HG03460 (cell line): ENCODE data around the gene CFAP54.
"Not testable (repeated sequence)": the region's sequence is repeated elsewhere in the genome, so short reads cannot be mapped to it uniquely, and the experiment has no call there.

Experiments
- ATAC-seq: cut with Tn5 transposase; IDR thresholded peaks from one replicate; pipeline ENCODE4 v1.9.1; 2021; ENCODE audit not compliant: unreplicated experiment

The CFAP54 gene, protein sequence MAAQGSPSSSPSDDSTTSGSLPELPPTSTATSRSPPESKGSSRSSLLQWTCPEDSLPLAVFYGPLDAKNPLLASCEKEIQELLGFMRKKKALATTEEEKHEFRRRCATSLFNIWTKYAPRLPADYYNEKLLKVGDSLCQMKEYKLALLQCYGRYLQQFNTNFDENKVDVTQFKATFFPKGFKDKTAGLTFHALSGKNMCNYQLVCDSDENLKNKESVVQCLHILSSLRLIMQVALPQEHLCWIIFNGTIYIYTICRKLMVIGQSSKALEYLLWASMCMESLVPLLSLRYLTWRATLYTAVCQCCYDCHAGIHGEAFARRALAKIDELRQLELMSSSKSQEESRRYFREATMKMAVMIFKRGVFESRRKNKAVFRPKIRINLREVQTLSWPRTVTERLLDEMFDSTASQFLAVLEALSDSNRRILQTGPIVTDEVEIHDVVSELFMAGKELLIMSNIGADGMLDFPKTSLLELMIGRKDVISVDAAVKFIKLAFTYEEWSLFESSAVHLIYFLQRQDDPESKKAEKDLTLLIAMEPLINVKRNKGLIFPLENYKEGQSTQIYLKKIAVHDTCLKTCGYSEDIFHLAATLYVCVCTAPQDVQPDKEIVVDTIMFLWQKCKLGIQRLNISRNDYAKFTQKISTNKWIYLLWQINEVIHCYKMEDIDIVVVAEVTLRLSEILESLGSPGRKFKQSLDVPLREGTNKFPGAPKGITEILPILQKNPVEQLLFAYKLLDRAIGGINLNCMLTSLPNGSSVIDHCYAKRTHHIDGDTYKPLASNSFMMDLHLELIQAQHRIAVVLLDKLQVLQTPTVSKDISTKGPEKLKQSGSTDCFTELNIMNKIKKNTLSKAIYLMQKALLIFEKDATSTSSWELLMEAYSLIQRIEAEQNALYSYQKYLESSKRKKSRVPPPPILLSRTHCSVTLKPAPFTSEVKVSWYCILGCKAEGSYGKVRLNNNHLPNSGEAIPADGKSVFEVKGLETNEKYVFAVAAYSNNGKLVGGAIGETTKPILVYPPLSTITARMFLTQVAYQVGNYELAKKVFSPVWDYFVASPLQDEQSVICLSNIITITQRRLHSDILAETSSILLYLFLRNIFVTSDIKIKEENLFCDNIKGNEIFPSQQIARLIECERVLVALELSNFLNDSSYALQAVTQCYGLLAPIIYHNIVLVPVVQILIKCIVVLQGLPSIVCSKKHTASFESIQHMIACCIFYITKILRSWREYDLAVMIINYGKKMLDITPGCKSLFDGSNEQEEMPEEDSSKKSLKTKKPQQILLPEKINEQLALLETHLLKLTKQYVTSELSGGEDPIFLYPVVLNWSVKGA (N-terminal part only)

GRCh38 chr12:96489392-96490056, at the start of gene CFAP54:
CFAP54 (plus strand) TSS chr12:96489577; CDS start chr12:96489610, 33 bp downstream.
- ATAC-seq = peak; percentile 92

DNA sequence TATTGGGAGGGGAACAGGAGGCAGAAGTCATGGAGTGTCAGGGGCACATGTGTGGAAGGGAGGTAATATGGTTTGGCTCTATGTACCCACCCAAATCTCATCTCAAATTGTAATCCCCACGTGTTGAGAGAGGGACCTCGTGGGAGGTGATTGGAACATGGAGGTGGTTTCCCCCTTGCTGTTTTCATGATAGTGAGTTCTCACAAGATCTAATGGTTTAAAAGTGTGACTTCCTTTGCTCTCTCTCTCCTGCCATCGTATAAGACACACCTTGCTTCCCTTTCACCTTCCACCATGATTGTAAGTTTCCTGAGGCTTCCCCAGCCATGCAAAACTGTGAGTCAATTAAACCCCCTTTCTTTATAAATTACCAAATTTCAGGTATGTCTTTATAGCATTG, 47.6 kb upstream of the CFAP54 start:
- ATAC-seq = no peak

GRCh38 chr12:96442906-96443305, 46.5 kb upstream of the CFAP54 start:
- ATAC-seq = no peak

- no peak for ATAC-seq
These were observed 45.0 kb upstream of the CFAP54 start for GRCh38 chr12:96444399-96444798.

- ATAC-seq = peak; percentile 92
These were observed 43.4 kb upstream of the CFAP54 start for GRCh38 chr12:96445691-96446583.

- ATAC-seq = no peak
These were observed 42.1 kb upstream of the CFAP54 start for GRCh38 chr12:96447256-96447655.

DNA sequence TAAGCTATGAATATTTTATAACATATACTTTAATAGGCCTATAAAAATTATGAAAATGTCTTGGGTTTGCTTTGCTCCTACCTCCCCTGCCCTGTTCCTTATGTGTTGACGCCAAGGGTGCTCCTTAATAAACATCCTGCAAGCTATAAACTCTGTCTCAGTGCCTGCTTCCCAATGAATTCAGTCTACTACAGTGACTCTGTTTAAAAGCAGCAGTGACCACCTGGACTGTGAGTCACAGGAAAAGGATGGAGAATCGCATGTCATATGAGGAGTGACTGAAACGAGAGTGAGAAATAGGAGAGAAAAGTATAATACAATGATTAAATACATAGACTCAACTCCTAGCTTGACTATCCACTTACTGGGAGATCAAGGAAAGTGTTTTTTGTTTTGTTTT, 41.1 kb upstream of the CFAP54 start:
- no peak for ATAC-seq

GRCh38 chr12:96452261-96452922, 37.0 kb upstream of the CFAP54 start:
- ATAC-seq = no peak

DNA sequence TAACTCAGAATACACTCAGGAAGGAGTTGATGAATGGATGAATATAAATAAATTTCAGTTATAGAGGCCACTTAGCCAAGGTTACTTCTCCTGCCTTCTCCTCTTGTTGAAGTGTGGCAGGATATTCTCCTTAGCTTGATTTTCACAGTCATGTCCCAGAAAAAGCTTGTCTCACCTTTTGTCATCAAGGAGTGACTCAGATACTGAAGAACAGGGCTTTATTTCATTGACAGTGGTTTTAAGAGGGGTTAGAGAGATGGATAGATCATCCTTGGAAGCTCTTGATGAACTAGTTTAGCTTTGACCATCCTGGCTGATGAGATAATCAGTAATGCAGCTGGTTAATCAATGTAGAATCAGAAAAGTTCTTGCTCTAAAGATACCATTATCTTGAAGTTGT, 35.0 kb upstream of the CFAP54 start:
- no peak for ATAC-seq

DNA sequence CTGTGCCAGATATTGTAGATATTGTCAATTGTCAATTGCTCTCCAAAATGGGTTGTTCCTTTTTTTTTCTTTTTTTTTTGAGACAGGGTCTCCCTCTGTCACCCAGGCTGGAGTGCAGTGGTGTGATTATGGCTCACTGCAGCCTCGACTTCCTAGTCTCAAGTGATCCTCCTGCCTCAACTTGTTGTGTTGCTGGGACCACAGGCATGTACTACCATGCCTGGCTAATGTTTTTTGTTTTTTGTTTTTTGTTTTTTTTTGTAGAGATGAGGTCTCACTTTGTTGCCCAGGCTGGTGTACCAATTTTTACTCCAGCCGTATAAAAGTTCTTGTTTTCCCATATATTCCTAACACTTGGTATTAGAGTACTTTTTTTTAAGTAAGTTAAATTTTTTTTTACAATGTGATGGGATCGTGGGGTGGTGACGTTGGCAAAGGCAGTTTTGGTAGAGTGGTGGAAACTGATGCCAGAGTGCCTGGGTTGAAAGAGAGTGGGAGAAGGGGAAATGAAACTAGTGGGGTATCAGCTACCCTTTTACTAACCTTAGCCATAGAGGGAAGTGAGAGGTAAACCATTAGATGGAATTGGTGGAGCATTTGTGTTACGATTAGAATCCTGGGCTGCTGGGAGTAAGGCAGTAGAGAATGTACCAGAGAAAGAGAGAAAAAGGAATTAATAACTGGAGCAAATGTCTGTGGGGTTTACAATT, 33.0 kb upstream of the CFAP54 start:
- ATAC-seq = peak; percentile 89

GRCh38 chr12:96457191-96457930, 32.0 kb upstream of the CFAP54 start:
- no peak for ATAC-seq

- ATAC-seq = not testable (repeated sequence)
These were observed 30.1 kb upstream of the CFAP54 start for GRCh38 chr12:96459281-96459680.

DNA sequence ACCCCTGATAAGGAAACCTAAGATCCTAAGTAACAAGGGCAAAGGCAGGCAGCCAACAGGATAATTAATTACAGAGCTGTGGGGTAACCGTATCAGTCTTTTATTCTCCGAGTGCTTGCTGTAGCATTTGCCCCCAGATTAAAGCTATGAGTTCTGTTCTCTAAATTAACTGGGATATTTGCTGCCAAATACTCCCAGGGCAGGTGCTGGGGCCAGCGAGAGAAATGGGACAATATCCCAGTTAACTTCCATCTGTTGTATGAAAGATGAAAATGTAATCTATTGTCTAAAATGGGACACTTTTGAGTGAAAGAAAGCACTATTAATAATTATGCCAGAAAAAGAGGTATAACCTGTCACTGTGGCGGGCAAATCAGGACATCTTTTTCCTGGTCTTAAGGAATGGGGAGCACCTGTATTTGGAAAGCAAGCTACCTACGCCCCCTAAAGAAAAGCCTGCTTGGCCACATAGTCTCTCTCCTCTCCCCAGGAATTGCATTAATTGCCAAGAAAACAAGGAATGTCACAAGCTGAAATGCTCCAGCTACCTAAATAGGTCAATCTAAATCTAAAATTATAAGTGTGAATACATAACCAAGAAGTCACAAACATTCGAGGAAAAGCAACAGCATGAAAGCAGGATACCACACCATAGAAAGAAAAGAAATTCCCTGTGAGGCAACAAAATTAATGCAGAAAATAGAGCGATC, 26.7 kb upstream of the CFAP54 start:
- ATAC-seq = no peak

DNA sequence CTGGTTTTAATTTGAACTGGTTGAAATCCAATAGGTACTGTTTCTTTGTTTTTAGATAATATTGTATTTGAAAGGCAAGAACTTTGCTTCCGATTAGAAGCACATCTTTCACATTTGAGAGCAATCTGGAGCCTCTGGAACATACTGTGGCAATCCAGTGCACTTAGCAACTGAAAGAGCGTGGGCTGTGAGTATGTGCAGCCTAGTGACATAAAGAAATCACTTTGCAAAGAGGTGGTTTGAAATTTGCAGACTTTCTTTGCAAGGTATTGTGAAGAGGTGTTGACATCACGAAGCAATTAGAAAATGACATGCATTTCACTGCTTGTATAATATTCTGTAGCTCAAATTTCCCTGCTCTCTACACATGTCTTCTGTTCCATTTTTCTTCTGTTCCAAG, 23.5 kb upstream of the CFAP54 start:
- no peak for ATAC-seq

DNA sequence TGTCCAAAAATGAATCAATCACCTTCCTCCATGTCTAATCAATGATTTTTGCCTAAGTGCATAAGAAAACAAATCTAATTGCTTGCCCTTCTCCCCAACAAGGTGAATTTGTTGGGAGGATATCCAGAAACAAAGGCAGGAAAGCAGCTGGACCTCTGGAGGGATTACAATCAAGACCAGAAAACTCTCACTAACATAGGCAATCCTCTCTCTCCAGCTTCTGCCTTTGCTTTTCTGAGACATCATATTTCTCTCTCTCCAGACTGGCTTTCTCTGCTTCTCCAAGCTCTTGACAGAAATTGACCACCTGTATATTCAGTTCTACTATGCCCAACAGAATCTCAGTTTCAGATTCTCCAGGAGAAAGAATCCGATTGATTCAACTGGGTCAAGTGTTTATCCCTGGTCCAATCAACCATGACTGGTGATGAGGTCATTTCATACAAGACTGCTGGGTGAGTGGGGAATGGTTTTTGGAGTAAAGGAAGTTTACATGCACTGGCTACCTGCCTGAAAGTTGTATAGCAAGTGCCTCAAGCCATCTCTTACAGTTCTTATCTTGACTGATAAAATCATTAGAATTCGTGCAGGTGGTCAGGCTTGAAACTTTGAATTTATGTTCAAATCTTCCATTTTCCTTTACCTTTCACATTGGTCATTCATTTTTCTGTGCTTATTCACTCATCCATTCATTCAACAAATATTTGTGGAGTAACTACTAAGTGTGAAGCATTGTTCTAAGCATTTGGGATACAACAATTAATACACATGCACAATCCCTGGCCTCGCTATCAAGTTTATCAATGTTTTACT, 22.2 kb upstream of the CFAP54 start:
- no peak for ATAC-seq

GRCh38 chr12:96471368-96472050, 17.9 kb upstream of the CFAP54 start:
- ATAC-seq = no peak
